Measurements from ENCODE around the gene AQP12A. TPM values are rescaled to one million over a fixed set of nuclear protein-coding genes. Genes with fewer than 3 reads are reported as not detected.

AQP12A gene
- total and polyA plus RNA-seq, 2 donors (not counting 1 experiment from before 2014, with no cell fraction given), result not detected

GRCh38 chr2:240643093-240643810 is 48.4 kb upstream of the AQP12A start:
- Histone ChIP-seq H3K9me3 (ENCODE audit: control insufficient read depth, insufficient read depth, low read depth, low read length) (no peaks in the 10 kb centered on the region), H3K4me1 (ENCODE audit: control insufficient read depth, extremely low read depth, insufficient read depth, low read length) (no peaks in the 10 kb centered on the region), H2AFZ (ENCODE audit: low read length) (no peak overlapping the region), H3K27ac (ENCODE audit: insufficient read depth, low read length) (no peak overlapping the region), H3K36me3 (ENCODE audit: control insufficient read depth, insufficient read depth, low read length) (no peaks in the 10 kb centered on the region), H3K9ac (ENCODE audit: insufficient read depth, low read length) (no peak overlapping the region), H3K79me2 (ENCODE audit: control insufficient read depth, insufficient read depth, low read length) (no peaks in the 10 kb centered on the region), H3K27me3 (ENCODE audit: control insufficient read depth, insufficient read depth, low read length) (peaks cover 1% of the 10 kb centered on the region), H3K4me2 (ENCODE audit: extremely low read depth, insufficient read depth, low read length) (no peak overlapping the region), H4K20me1 (ENCODE audit: control insufficient read depth, extremely low read depth, insufficient read depth, low read length) (no peaks in the 10 kb centered on the region), H3K4me3 (replicated peaks in 1 of 4; ENCODE audit: control extremely low read depth in 1 of 4, insufficient read depth in 1 of 4, low read depth in 3 of 4, low read length in 4 of 4) (no peak overlapping the region)
- TF ChIP-seq EZH2 (IDR thresholded peaks at IDR 0.05; ENCODE audit: low read length, missing control alignments) (no peak), CTCF (conservative IDR thresholded peaks at IDR 0.05 in 1 of 2, IDR thresholded peaks at IDR 0.05 in 1 of 2; ENCODE audit: low read depth in 1 of 2, low read length in 2 of 2) (no peak)
- no peak for DNase-seq (ENCODE audit: low read depth in 2 of 2)

- H3K4me2 ChIP-seq (ENCODE audit: extremely low read depth, insufficient read depth, low read length), result no peak overlapping the region
- no peaks in the 10 kb centered on the region for H4K20me1 ChIP-seq (ENCODE audit: control insufficient read depth, extremely low read depth, insufficient read depth, low read length)
- no peak overlapping the region for H3K9ac ChIP-seq (ENCODE audit: insufficient read depth, low read length)
- no peaks in the 10 kb centered on the region for H3K9me3 ChIP-seq (ENCODE audit: control insufficient read depth, insufficient read depth, low read depth, low read length)
- peaks cover 4% of the 10 kb centered on the region for H3K27me3 ChIP-seq (ENCODE audit: control insufficient read depth, insufficient read depth, low read length)
- no peaks in the 10 kb centered on the region for H3K4me1 ChIP-seq (ENCODE audit: control insufficient read depth, extremely low read depth, insufficient read depth, low read length)
- no peaks in the 10 kb centered on the region for H3K36me3 ChIP-seq (ENCODE audit: control insufficient read depth, insufficient read depth, low read length)
- no peaks in the 10 kb centered on the region for H3K79me2 ChIP-seq (ENCODE audit: control insufficient read depth, insufficient read depth, low read length)
- TF ChIP-seq EZH2 (IDR thresholded peaks at IDR 0.05; ENCODE audit: low read length, missing control alignments) (no peak), CTCF (conservative IDR thresholded peaks at IDR 0.05 in 1 of 2, IDR thresholded peaks at IDR 0.05 in 1 of 2; ENCODE audit: low read depth in 1 of 2, low read length in 2 of 2) (no peak)
- no peak for DNase-seq (ENCODE audit: low read depth in 2 of 2)
- H3K27ac ChIP-seq (ENCODE audit: insufficient read depth, low read length), result no peak overlapping the region
- H2AFZ ChIP-seq (ENCODE audit: low read length), result no peak overlapping the region
- no peak overlapping the region for H3K4me3 ChIP-seq (replicated peaks in 1 of 4; ENCODE audit: control extremely low read depth in 1 of 4, insufficient read depth in 1 of 4, low read depth in 3 of 4, low read length in 4 of 4)
Observed at GRCh38 chr2:240643811-240644150, 47.9 kb upstream of the AQP12A start.

- Histone ChIP-seq H3K9me3 (ENCODE audit: control insufficient read depth, insufficient read depth, low read depth, low read length) (no peaks in the 10 kb centered on the region), H3K4me2 (ENCODE audit: extremely low read depth, insufficient read depth, low read length) (no peak overlapping the region), H3K36me3 (ENCODE audit: control insufficient read depth, insufficient read depth, low read length) (no peaks in the 10 kb centered on the region), H3K27me3 (ENCODE audit: control insufficient read depth, insufficient read depth, low read length) (peaks cover 4% of the 10 kb centered on the region), H3K79me2 (ENCODE audit: control insufficient read depth, insufficient read depth, low read length) (no peaks in the 10 kb centered on the region), H3K4me3 (replicated peaks in 1 of 4; ENCODE audit: control extremely low read depth in 1 of 4, insufficient read depth in 1 of 4, low read depth in 3 of 4, low read length in 4 of 4) (no peak overlapping the region), H4K20me1 (ENCODE audit: control insufficient read depth, extremely low read depth, insufficient read depth, low read length) (no peaks in the 10 kb centered on the region), H3K27ac (ENCODE audit: insufficient read depth, low read length) (no peak overlapping the region), H3K4me1 (ENCODE audit: control insufficient read depth, extremely low read depth, insufficient read depth, low read length) (no peaks in the 10 kb centered on the region), H2AFZ (ENCODE audit: low read length) (no peak overlapping the region), H3K9ac (ENCODE audit: insufficient read depth, low read length) (no peak overlapping the region)
- TF ChIP-seq EZH2 (IDR thresholded peaks at IDR 0.05; ENCODE audit: low read length, missing control alignments), result no peak
- no peak for TF ChIP-seq CTCF (conservative IDR thresholded peaks at IDR 0.05 in 1 of 2, IDR thresholded peaks at IDR 0.05 in 1 of 2; ENCODE audit: low read depth in 1 of 2, low read length in 2 of 2)
- DNase-seq (ENCODE audit: low read depth in 2 of 2), result no peak
Observed at GRCh38 chr2:240644171-240644651, 47.5 kb upstream of the AQP12A start.
